ENCODE measurements around the gene ZNF813. TPM values are rescaled to one million over a fixed set of nuclear protein-coding genes. Genes with fewer than 3 reads are reported as not detected.

The ZNF813 gene
- polyA plus RNA-seq, 1 of the 3 experiments (the other 2 are of a cell fraction), result 0.44 TPM

DNA sequence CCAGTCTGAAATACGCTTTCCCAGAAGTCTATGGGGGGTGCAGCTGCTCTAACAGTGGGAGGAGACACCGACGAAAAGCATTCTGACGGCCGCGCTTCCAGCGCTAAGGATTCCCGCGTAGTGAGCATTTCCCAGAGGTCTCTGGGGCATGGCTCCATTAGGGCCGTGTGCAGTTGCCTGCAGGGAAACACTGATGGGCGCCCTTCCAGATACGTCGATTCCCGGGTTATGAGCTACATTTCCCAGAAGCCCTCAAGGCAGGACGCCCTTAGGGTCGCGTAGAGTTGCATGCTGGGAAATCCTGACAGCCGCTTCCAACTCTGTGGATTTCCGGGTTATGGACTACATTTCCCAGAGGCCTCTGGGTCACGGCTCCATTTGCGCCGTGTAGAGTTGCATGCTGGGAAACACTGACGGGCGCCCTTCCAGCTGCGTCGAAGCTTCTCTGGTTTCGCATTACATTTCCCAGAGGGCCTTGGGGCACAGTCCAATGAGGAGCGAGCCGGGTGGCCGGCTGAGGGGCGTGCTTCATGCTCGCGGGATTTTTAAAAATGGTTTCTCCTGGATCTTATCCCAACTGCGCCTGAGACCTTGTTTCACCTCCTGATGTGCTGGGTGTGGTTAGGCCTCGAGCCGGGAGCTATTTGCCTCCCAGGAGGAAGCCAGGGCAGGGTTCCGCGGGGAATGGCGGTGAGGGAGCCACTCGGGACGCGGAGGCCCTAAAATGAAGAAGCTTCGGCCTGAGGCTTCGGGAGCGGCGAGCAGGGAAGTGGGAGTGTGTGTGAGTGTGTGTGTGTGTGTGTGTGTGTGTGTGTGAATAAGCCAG lies 53.2 kb downstream of the ZNF813 start:
- Histone ChIP-seq H3K9me3 (no peaks in the 10 kb centered on the region; the same call in 1 of the 2 replicates), H3K36me3 (replicated peaks in 1 of 2; ENCODE audit: control insufficient read depth in 1 of 2, insufficient read depth in 2 of 2, low read length in 1 of 2) (no peaks in the 10 kb centered on the region), H3K27ac (ENCODE audit: low read depth in 2 of 2, low read length in 1 of 2) (peak overlapping the region; percentile 39 to 79), H3F3A (replicated peaks; ENCODE audit: insufficient read depth) (no peaks in the 10 kb centered on the region), H4K20me1 (ENCODE audit: insufficient read depth) (no peaks in the 10 kb centered on the region), H3K79me2 (ENCODE audit: insufficient read depth) (peaks cover 11% of the 10 kb centered on the region), H3K9ac (peak overlapping the region; percentile 59; the same call in 1 of the 2 replicates), H2AFZ (ENCODE audit: low read depth) (peak overlapping the region; percentile 100), H3K9me2 (no peaks in the 10 kb centered on the region), H3K4me2 (peak overlapping the region; percentile 97), H3K4me1 (ENCODE audit: control insufficient read depth in 1 of 2, insufficient read depth in 2 of 2, low read depth in 1 of 2, low read length in 1 of 2) (peaks cover 0 to 8% of the 10 kb centered on the region in 2 experiments; a peak in 1 of 4 replicates), H3K27me3 (ENCODE audit: insufficient read depth) (no peaks in the 10 kb centered on the region), H3K4me3 (ENCODE audit: low read depth in 2 of 2, low read length in 1 of 2) (peak overlapping the region; percentile 50 to 95)
- POLR2A ChIA-PET, result interaction anchor here (0.6 kb wide), 3 partner anchors 10 to 616 kb away, joined by 3 read pairs; partner anchors contain the start of gene CNOT3
- CTCF ChIA-PET, result interaction anchor here (1.0 to 1.8 kb wide), 3 partner anchors 9 to 15 kb away, joined by 3 to 5 read pairs (median 4); no protein-coding TSS in a partner anchor
- 3% methylated on average over 28 of the region's 46 CpGs for WGBS (ENCODE audit: low lambda C conversion rate)
- peak; percentile 88 for DNase-seq
- TF ChIP-seq NRF1 (IDR thresholded peaks at IDR 0.05; ENCODE audit: low read depth, low read length) (no peak), SMC3 (IDR thresholded peaks at IDR 0.05; ENCODE audit: low read depth, low read length) (no peak), CHD2 (IDR thresholded peaks at IDR 0.05; ENCODE audit: low read length, partially characterized antibody) (peak; percentile 76), RFX5 (IDR thresholded peaks at IDR 0.05; ENCODE audit: low read length) (no peak), YY1 (IDR thresholded peaks at IDR 0.05; ENCODE audit: low read depth) (peak; percentile 86), MXI1 (IDR thresholded peaks at IDR 0.05; ENCODE audit: low read depth, low read length) (peak; percentile 95), RAD21 (IDR thresholded peaks at IDR 0.05; ENCODE audit: low read length) (no peak), SIN3A (IDR thresholded peaks at IDR 0.05; ENCODE audit: borderline replicate concordance, low read depth, low read length) (peak; percentile 92), NFIC (IDR thresholded peaks at IDR 0.05; ENCODE audit: borderline replicate concordance) (0 out of 2 replicates have a peak, but pooled peaks have one; percentile 22), POLR2AphosphoS5 (IDR thresholded peaks at IDR 0.05; ENCODE audit: low read depth, low read length) (0 out of 2 replicates have a peak, but pooled peaks have one; percentile 20), GABPA (IDR thresholded peaks at IDR 0.05; ENCODE audit: low read depth) (peak; percentile 48), RXRA (IDR thresholded peaks at IDR 0.05; ENCODE audit: borderline replicate concordance, low read depth) (no peak), RCOR1 (IDR thresholded peaks at IDR 0.05; ENCODE audit: low read length) (no peak; the same call in 1 of the 2 replicates), ELF1 (IDR thresholded peaks at IDR 0.05) (peak; percentile 98), EP300 (IDR thresholded peaks at IDR 0.05; ENCODE audit: borderline replicate concordance in 1 of 2, low read depth in 1 of 2, low read length in 1 of 2) (peak; percentile 4 to 48; a peak in 2 of 4 replicates), TCF12 (IDR thresholded peaks at IDR 0.05) (peak; percentile 44; the same call in 1 of the 2 replicates), FOSL2 (IDR thresholded peaks at IDR 0.05; ENCODE audit: borderline replicate concordance, low read depth) (0 out of 2 replicates have a peak, but pooled peaks have one; percentile 3)
- TF ChIP-seq, protein P1, sequence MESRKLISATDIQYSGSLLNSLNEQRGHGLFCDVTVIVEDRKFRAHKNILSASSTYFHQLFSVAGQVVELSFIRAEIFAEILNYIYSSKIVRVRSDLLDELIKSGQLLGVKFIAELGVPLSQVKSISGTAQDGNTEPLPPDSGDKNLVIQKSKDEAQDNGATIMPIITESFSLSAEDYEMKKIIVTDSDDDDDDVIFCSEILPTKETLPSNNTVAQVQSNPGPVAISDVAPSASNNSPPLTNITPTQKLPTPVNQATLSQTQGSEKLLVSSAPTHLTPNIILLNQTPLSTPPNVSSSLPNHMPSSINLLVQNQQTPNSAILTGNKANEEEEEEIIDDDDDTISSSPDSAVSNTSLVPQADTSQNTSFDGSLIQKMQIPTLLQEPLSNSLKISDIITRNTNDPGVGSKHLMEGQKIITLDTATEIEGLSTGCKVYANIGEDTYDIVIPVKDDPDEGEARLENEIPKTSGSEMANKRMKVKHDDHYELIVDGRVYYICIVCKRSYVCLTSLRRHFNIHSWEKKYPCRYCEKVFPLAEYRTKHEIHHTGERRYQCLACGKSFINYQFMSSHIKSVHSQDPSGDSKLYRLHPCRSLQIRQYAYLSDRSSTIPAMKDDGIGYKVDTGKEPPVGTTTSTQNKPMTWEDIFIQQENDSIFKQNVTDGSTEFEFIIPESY (IDR thresholded peaks at IDR 0.05; ENCODE audit: borderline replicate concordance, low read depth), result peak; percentile 44; the same call in 1 of the 2 replicates
- TF ChIP-seq, protein P2, sequence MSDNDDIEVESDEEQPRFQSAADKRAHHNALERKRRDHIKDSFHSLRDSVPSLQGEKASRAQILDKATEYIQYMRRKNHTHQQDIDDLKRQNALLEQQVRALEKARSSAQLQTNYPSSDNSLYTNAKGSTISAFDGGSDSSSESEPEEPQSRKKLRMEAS (IDR thresholded peaks at IDR 0.05; ENCODE audit: low read depth), result peak; percentile 79
- TF ChIP-seq, protein P3, sequence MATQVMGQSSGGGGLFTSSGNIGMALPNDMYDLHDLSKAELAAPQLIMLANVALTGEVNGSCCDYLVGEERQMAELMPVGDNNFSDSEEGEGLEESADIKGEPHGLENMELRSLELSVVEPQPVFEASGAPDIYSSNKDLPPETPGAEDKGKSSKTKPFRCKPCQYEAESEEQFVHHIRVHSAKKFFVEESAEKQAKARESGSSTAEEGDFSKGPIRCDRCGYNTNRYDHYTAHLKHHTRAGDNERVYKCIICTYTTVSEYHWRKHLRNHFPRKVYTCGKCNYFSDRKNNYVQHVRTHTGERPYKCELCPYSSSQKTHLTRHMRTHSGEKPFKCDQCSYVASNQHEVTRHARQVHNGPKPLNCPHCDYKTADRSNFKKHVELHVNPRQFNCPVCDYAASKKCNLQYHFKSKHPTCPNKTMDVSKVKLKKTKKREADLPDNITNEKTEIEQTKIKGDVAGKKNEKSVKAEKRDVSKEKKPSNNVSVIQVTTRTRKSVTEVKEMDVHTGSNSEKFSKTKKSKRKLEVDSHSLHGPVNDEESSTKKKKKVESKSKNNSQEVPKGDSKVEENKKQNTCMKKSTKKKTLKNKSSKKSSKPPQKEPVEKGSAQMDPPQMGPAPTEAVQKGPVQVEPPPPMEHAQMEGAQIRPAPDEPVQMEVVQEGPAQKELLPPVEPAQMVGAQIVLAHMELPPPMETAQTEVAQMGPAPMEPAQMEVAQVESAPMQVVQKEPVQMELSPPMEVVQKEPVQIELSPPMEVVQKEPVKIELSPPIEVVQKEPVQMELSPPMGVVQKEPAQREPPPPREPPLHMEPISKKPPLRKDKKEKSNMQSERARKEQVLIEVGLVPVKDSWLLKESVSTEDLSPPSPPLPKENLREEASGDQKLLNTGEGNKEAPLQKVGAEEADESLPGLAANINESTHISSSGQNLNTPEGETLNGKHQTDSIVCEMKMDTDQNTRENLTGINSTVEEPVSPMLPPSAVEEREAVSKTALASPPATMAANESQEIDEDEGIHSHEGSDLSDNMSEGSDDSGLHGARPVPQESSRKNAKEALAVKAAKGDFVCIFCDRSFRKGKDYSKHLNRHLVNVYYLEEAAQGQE (IDR thresholded peaks at IDR 0.05; ENCODE audit: low read depth, low read length), result no peak
- TF ChIP-seq, protein P4, sequence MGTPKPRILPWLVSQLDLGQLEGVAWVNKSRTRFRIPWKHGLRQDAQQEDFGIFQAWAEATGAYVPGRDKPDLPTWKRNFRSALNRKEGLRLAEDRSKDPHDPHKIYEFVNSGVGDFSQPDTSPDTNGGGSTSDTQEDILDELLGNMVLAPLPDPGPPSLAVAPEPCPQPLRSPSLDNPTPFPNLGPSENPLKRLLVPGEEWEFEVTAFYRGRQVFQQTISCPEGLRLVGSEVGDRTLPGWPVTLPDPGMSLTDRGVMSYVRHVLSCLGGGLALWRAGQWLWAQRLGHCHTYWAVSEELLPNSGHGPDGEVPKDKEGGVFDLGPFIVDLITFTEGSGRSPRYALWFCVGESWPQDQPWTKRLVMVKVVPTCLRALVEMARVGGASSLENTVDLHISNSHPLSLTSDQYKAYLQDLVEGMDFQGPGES (IDR thresholded peaks at IDR 0.05; ENCODE audit: low read depth, low read length), result peak; percentile 12; the same call in 1 of the 2 replicates
- TF ChIP-seq, protein P5, sequence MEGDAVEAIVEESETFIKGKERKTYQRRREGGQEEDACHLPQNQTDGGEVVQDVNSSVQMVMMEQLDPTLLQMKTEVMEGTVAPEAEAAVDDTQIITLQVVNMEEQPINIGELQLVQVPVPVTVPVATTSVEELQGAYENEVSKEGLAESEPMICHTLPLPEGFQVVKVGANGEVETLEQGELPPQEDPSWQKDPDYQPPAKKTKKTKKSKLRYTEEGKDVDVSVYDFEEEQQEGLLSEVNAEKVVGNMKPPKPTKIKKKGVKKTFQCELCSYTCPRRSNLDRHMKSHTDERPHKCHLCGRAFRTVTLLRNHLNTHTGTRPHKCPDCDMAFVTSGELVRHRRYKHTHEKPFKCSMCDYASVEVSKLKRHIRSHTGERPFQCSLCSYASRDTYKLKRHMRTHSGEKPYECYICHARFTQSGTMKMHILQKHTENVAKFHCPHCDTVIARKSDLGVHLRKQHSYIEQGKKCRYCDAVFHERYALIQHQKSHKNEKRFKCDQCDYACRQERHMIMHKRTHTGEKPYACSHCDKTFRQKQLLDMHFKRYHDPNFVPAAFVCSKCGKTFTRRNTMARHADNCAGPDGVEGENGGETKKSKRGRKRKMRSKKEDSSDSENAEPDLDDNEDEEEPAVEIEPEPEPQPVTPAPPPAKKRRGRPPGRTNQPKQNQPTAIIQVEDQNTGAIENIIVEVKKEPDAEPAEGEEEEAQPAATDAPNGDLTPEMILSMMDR (IDR thresholded peaks at IDR 0.05), result no peak
